ENCODE data around the gene SMPD3. TPM values are rescaled to one million over a fixed set of nuclear protein-coding genes. Genes with fewer than 3 reads are reported as not detected.

SMPD3 gene
- total and polyA plus RNA-seq, 2 experiments from 2014 or later, result 0.57 to 0.83 TPM

DNA sequence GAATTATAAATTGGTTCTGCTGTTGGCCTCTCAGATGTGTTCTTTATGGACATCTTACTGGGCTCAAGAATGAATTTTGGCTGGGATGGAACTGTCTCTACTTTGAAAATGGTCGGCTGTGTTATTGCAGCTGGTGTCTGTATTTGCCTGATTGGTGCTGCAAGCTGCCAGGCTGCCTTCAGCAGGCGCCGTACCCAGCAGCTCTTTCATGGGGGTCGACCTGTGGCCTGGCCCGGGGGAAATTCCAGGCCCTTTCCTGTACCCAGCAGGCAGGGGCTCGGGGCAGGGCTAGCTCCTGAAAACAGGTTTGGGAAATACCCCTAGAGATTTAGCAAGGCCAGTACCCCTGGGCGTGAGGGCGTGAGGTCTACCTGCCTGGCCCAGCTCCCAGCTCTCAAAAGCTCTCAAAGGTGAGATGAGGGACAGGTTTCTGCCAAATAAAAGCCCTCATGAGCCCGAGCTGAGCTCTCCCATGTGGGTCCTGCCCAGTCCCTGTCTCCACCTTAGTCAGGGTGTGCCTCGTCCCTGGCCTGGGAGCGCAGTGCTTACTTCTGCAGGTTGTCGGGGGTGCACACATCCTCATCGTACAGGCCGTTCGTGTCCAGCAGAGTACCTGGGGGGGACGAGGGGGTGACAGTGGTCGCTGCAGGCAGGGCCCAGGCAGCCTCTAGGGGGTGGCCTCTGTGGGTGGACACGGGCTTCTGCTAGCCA, 85.2 kb downstream of the SMPD3 start (continued):
- TF ChIP-seq, protein P1, sequence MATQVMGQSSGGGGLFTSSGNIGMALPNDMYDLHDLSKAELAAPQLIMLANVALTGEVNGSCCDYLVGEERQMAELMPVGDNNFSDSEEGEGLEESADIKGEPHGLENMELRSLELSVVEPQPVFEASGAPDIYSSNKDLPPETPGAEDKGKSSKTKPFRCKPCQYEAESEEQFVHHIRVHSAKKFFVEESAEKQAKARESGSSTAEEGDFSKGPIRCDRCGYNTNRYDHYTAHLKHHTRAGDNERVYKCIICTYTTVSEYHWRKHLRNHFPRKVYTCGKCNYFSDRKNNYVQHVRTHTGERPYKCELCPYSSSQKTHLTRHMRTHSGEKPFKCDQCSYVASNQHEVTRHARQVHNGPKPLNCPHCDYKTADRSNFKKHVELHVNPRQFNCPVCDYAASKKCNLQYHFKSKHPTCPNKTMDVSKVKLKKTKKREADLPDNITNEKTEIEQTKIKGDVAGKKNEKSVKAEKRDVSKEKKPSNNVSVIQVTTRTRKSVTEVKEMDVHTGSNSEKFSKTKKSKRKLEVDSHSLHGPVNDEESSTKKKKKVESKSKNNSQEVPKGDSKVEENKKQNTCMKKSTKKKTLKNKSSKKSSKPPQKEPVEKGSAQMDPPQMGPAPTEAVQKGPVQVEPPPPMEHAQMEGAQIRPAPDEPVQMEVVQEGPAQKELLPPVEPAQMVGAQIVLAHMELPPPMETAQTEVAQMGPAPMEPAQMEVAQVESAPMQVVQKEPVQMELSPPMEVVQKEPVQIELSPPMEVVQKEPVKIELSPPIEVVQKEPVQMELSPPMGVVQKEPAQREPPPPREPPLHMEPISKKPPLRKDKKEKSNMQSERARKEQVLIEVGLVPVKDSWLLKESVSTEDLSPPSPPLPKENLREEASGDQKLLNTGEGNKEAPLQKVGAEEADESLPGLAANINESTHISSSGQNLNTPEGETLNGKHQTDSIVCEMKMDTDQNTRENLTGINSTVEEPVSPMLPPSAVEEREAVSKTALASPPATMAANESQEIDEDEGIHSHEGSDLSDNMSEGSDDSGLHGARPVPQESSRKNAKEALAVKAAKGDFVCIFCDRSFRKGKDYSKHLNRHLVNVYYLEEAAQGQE (IDR thresholded peaks at IDR 0.05; ENCODE audit: unreplicated experiment), result no peak
- TF ChIP-seq, protein P2, sequence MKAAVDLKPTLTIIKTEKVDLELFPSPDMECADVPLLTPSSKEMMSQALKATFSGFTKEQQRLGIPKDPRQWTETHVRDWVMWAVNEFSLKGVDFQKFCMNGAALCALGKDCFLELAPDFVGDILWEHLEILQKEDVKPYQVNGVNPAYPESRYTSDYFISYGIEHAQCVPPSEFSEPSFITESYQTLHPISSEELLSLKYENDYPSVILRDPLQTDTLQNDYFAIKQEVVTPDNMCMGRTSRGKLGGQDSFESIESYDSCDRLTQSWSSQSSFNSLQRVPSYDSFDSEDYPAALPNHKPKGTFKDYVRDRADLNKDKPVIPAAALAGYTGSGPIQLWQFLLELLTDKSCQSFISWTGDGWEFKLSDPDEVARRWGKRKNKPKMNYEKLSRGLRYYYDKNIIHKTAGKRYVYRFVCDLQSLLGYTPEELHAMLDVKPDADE (IDR thresholded peaks at IDR 0.05), result no peak
- no peak for TF ChIP-seq ZNF331 (CRISPR knock-in tag; IDR thresholded peaks at IDR 0.05; ENCODE audit: low read depth)
- TF ChIP-seq, protein P3, sequence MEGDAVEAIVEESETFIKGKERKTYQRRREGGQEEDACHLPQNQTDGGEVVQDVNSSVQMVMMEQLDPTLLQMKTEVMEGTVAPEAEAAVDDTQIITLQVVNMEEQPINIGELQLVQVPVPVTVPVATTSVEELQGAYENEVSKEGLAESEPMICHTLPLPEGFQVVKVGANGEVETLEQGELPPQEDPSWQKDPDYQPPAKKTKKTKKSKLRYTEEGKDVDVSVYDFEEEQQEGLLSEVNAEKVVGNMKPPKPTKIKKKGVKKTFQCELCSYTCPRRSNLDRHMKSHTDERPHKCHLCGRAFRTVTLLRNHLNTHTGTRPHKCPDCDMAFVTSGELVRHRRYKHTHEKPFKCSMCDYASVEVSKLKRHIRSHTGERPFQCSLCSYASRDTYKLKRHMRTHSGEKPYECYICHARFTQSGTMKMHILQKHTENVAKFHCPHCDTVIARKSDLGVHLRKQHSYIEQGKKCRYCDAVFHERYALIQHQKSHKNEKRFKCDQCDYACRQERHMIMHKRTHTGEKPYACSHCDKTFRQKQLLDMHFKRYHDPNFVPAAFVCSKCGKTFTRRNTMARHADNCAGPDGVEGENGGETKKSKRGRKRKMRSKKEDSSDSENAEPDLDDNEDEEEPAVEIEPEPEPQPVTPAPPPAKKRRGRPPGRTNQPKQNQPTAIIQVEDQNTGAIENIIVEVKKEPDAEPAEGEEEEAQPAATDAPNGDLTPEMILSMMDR (conservative IDR thresholded peaks at IDR 0.05; ENCODE audit: low read depth in 2 of 2), result no peak
- no peak for TF ChIP-seq EZH2phosphoT487 (IDR thresholded peaks at IDR 0.05; ENCODE audit: unreplicated experiment)
- TF ChIP-seq STAT1 (IDR thresholded peaks at IDR 0.05; ENCODE audit: unreplicated experiment), result no peak
- TF ChIP-seq CREB1 (CRISPR knock-in tag; IDR thresholded peaks at IDR 0.05; ENCODE audit: low read depth), result no peak
- no peak for TF ChIP-seq POLR2AphosphoS5 (IDR thresholded peaks at IDR 0.05; ENCODE audit: low read depth)
- TF ChIP-seq NANOG (IDR thresholded peaks at IDR 0.05; ENCODE audit: borderline replicate concordance), result no peak

DNA sequence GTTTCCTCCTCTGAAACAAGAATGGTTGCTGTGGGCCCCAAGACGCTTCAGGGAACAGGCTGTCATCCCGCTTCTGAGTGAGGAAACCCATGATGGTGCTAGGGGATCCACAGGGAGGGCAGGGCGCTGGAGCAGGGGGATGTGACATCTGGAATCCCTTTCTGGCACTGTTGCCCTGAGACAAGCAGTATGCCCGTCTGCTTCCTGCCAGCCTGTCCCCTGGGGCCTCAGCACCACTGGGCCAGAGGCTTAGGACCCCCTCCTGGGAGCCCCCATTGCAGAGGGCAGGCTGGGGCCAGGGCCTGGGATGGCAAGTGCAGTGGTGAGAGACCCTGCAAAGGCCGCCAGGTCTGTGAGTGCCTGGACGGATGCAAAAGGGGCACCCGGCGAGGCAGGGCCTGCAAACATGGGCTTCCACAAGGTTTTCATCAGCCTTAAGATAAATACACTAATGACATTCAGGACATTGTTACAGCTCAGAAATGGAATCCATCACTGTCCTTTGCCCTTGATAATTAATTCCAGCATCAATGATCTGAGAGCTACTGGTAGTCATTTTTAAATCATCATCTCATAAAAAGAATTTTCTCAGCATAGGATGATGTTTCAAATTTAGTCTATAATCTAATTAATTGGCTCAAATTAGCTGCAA, 85.9 kb downstream of the SMPD3 start:
- Histone ChIP-seq H3K36me3 (ENCODE audit: insufficient read depth) (no peaks in the 10 kb centered on the region; the same call in 1 of the 2 replicates), H3F3A (replicated peaks; ENCODE audit: low read depth) (no peaks in the 10 kb centered on the region), H3K79me2 (replicated peaks; ENCODE audit: insufficient read depth) (no peaks in the 10 kb centered on the region), H3K4me2 (no peak overlapping the region), H4K20me1 (replicated peaks; ENCODE audit: insufficient read depth) (no peaks in the 10 kb centered on the region; the same call in 1 of the 2 replicates), H3K4me1 (ENCODE audit: insufficient read depth) (no peaks in the 10 kb centered on the region), H3K9me2 (ENCODE audit: insufficient read depth) (no peaks in the 10 kb centered on the region), H3K4me3 (no peak overlapping the region), H3K27ac (ENCODE audit: low read depth) (no peak overlapping the region), H2AFZ (no peak overlapping the region), H3K27me3 (ENCODE audit: insufficient read depth) (no peaks in the 10 kb centered on the region)
- DNase-seq (ENCODE audit: low spot score) (no peak), ATAC-seq (no peak)
- H3K36me3 Mint-ChIP-seq (ENCODE audit: low read depth), result peaks cover 9% of the 10 kb centered on the region; the same call in 2 of the 3 replicates
- H3K27me3 Mint-ChIP-seq (ENCODE audit: insufficient read depth, low read depth, poor library complexity), result peaks cover 9% of the 10 kb centered on the region
- H3K4me3 Mint-ChIP-seq, result no peak overlapping the region
- H3K27ac Mint-ChIP-seq, result no peak overlapping the region
- peaks cover 23% of the 10 kb centered on the region for H3K4me1 Mint-ChIP-seq
- no peaks in the 10 kb centered on the region for H3K9me3 Mint-ChIP-seq
- TF ChIP-seq JUNB (IDR thresholded peaks at IDR 0.05; ENCODE audit: unreplicated experiment) (no peak), EZH2phosphoT487 (IDR thresholded peaks at IDR 0.05; ENCODE audit: unreplicated experiment) (no peak), NANOG (IDR thresholded peaks at IDR 0.05; ENCODE audit: borderline replicate concordance) (no peak), ZNF114 (CRISPR knock-in tag; IDR thresholded peaks at IDR 0.05) (no peak)
- TF ChIP-seq, protein P3 (conservative IDR thresholded peaks at IDR 0.05; ENCODE audit: low read depth in 2 of 2), result no peak
- TF ChIP-seq, protein P1 (IDR thresholded peaks at IDR 0.05; ENCODE audit: unreplicated experiment), result no peak
- TF ChIP-seq, protein P2 (IDR thresholded peaks at IDR 0.05), result no peak
